Liver (tissue), 9 donors: Measurements from ENCODE around the gene TFE3. TPM values are rescaled to one million over a fixed set of nuclear protein-coding genes. Genes with fewer than 3 reads are reported as not detected.
A peak's percentile ranks its signal among the peaks of the same experiment; 100 is the strongest.

Experiments used
- DNase-seq: peaks from one replicate; pipeline ENCODE4 v3.0.0-alpha.2; 2017; ENCODE audit warnings: low spot score
- H3K27ac ChIP-seq, 2 donors: one replicate each; pipeline ENCODE4 v1.7.0; 2013; ENCODE audit warnings: inconsistent platforms in 2 of 2, low read length in 2 of 2, control low read depth in 1 of 2, low read depth in 1 of 2, mild to moderate bottlenecking in 1 of 2
- H3K27me3 ChIP-seq, 4 donors: one replicate each; pipeline versions ENCODE4 v1.6.1 to v1.7.0; 2013; ENCODE audit warnings: low read length in 3 of 4, inconsistent platforms in 1 of 4, mild to moderate bottlenecking in 1 of 4, moderate library complexity in 1 of 4; ENCODE audit not compliant: control insufficient read depth in 4 of 4, insufficient read depth in 4 of 4
- H3K36me3 ChIP-seq, 4 donors: one replicate each; pipeline versions ENCODE4 v1.6.1 to v1.7.0; 2013; ENCODE audit warnings: low read length in 3 of 4, mild to moderate bottlenecking in 3 of 4, low read depth in 1 of 4, moderate library complexity in 1 of 4; ENCODE audit not compliant: control insufficient read depth in 4 of 4, insufficient read depth in 3 of 4
- H3K4me1 ChIP-seq, 4 donors: one replicate each; pipeline versions ENCODE4 v1.6.1 to v1.7.0; 2013; ENCODE audit warnings: low read length in 3 of 4, mild to moderate bottlenecking in 3 of 4, moderate library complexity in 1 of 4; ENCODE audit not compliant: control insufficient read depth in 4 of 4, insufficient read depth in 4 of 4
- H3K4me3 ChIP-seq, 3 donors: one replicate each; pipeline versions ENCODE4 v1.6.1 to v1.7.0; 2013; ENCODE audit warnings: low read length in 3 of 3, control low read depth in 1 of 3, low read depth in 1 of 3, mild to moderate bottlenecking in 1 of 3
- H3K9ac ChIP-seq, 2 donors: one replicate each; pipeline ENCODE4 v1.7.0; 2013; ENCODE audit warnings: low read length in 2 of 2, mild to moderate bottlenecking in 2 of 2, moderate library complexity in 2 of 2, control low read depth in 1 of 2, low read depth in 1 of 2
- H3K9me3 ChIP-seq, 4 donors: one replicate each; pipeline versions ENCODE4 v1.6.1 to v1.7.0; 2013; ENCODE audit warnings: low read length in 3 of 4; ENCODE audit not compliant: control insufficient read depth in 4 of 4
- ATF3 ChIP-seq: IDR thresholded peaks from 2 replicates; pipeline ENCODE4 v1.6.1; 2016; ENCODE audit warnings: antibody characterized with exemption
- CTCF ChIP-seq: fragments of 150-350 bp; IDR thresholded peaks from 2 replicates; pipeline ENCODE4 v1.5.1; 2017; ENCODE audit warnings: improper control_type of control experiment, low read depth, low read length; ENCODE audit not compliant: missing input control
- FOXA1 ChIP-seq: IDR thresholded peaks from 2 replicates; pipeline ENCODE4 v1.6.1; 2016; ENCODE audit warnings: antibody characterized with exemption
- FOXA2 ChIP-seq: IDR thresholded peaks from 2 replicates; pipeline ENCODE4 v1.6.1; 2016; ENCODE audit warnings: antibody characterized with exemption
- HNF4A ChIP-seq, 2 donors: conservative IDR thresholded peaks; 2 replicates each; pipeline ENCODE4 v1.6.1; 2016; ENCODE audit warnings: antibody characterized with exemption in 2 of 2, mild to moderate bottlenecking in 2 of 2
- JUND ChIP-seq, 2 donors: IDR thresholded peaks; 2 replicates each; pipeline ENCODE4 v1.6.1; 2016; ENCODE audit warnings: antibody characterized with exemption in 2 of 2
- RAD21 ChIP-seq, 2 donors: IDR thresholded peaks; 2 replicates each; pipeline ENCODE4 v1.6.1; 2016; ENCODE audit warnings: antibody characterized with exemption in 2 of 2, mild to moderate bottlenecking in 2 of 2
- REST ChIP-seq: IDR thresholded peaks from 2 replicates; pipeline ENCODE4 v1.6.1; 2016; ENCODE audit warnings: antibody characterized with exemption, mild to moderate bottlenecking
- RXRA ChIP-seq, 2 donors: IDR thresholded peaks; 2 replicates each; pipeline ENCODE4 v1.6.1; 2017 to 2018; ENCODE audit warnings: antibody characterized with exemption in 2 of 2, mild to moderate bottlenecking in 1 of 2
- SP1 ChIP-seq: IDR thresholded peaks from 2 replicates; pipeline ENCODE4 v1.6.1; 2018; ENCODE audit warnings: antibody characterized with exemption, mild to moderate bottlenecking
- ZBTB33 ChIP-seq: IDR thresholded peaks from 2 replicates; pipeline ENCODE4 v1.6.1; 2016; ENCODE audit warnings: antibody characterized with exemption
- WGBS: extraction: QIAGEN DNeasy Blood & Tissue Kit; methylation state at CpG from one replicate; pipeline ENCODE4 v1.1.7; 2013; 5-methylcytosine and 5-hydroxymethylcytosine counted together
- polyA plus RNA-seq, 2 donors: library from polyadenylated mRNA; stranded (reverse) in 1 of 2; unstranded in 1 of 2; fragments of 200-250 nt in 1 of 2; fragments of >200 nt in 1 of 2; fragmentation: Nextera tagmentation in 1 of 2; extraction: Ambion mirVana in 1 of 2; gene quantifications; one replicate each; pipeline versions ENCODE4 v1.2.1 to v1.2.3, GENCODE V29; 2013 to 2015
- total RNA-seq, 2 donors: library from RNA; depleted of rRNA; stranded (reverse); fragments of >200 nt; gene quantifications; one replicate each; pipeline ENCODE4 v1.2.3, GENCODE V29; 2014
- donor health status: healthy.
- donor health status: healthy.
- donor health status: healthy.
- donor health status: healthy.
- donor health status: healthy.

Gene TFE3
- total and polyA plus RNA-seq, 4 donors = 8.6 to 22.4 (median 13.3) TPM

GRCh38 chrX:49072712-49073095, 29.5 kb upstream of the TFE3 start:
- Histone ChIP-seq H3K9me3 (no peaks in the 10 kb centered on the region), H3K9ac (no peak overlapping the region), H3K4me3 (no peak overlapping the region), H3K27me3 (no peaks in the 10 kb centered on the region), H3K27ac (no peak overlapping the region), H3K36me3 (peaks cover 5 to 18% (median 7%) of the 10 kb centered on the region in 4 donors), H3K4me1 (peaks cover 3 to 17% (median 8%) of the 10 kb centered on the region in 4 donors)
- TF ChIP-seq RXRA (IDR thresholded peaks at IDR 0.05) = no peak
- no peak for TF ChIP-seq FOXA2
- no peak for TF ChIP-seq ATF3
- no peak for TF ChIP-seq REST
- no peak for TF ChIP-seq ZBTB33
- no peak for TF ChIP-seq JUND (IDR thresholded peaks at IDR 0.05)
- no peak for TF ChIP-seq HNF4A (conservative IDR thresholded peaks at IDR 0.05)
- no peak for TF ChIP-seq CTCF
- no peak for TF ChIP-seq RAD21 (IDR thresholded peaks at IDR 0.05)
- TF ChIP-seq SP1 = no peak
- TF ChIP-seq FOXA1 = no peak
- 55% methylated on average over 10 of the region's 10 CpGs for WGBS
- DNase-seq = no peak

GRCh38 chrX:49071877-49072711, 28.9 kb upstream of the TFE3 start:
- 27% methylated on average over 63 of the region's 63 CpGs for WGBS
- TF ChIP-seq ZBTB33 = no peak
- Histone ChIP-seq H3K9me3 (no peaks in the 10 kb centered on the region), H3K4me1 (peaks cover 3 to 17% (median 8%) of the 10 kb centered on the region in 4 donors), H3K4me3 (peak overlapping the region in 2 of 3 donors; percentile 8 to 20), H3K9ac (no peak overlapping the region), H3K27me3 (no peaks in the 10 kb centered on the region), H3K27ac (no peak overlapping the region), H3K36me3 (peaks cover 3 to 13% (median 5%) of the 10 kb centered on the region in 4 donors)
- no peak for DNase-seq
